Endodermal cell (in vitro differentiated cells): ENCODE results near the gene STON2. TPM values are rescaled to one million over a fixed set of nuclear protein-coding genes. Genes with fewer than 3 reads are reported as not detected.

ENCODE experiments used
- DNase-seq: peaks from one replicate; pipeline ENCODE4 v3.0.0-alpha.2; 2017
- H3K27ac ChIP-seq: 2 replicates; pipeline ENCODE4 v1.5.1; 2013; ENCODE audit warnings: mild to moderate bottlenecking, low read depth, low read length, moderate library complexity
- H3K27me3 ChIP-seq: 2 replicates; pipeline ENCODE4 v1.6.1; 2013; ENCODE audit warnings: mild to moderate bottlenecking, low read length, moderate library complexity; ENCODE audit not compliant: insufficient read depth, control insufficient read depth, poor library complexity, severe bottlenecking
- H3K36me3 ChIP-seq: 2 replicates; pipeline ENCODE4 v1.7.0; 2013; ENCODE audit warnings: mild to moderate bottlenecking, low read length, moderate library complexity; ENCODE audit not compliant: control insufficient read depth, insufficient read depth
- H3K4me1 ChIP-seq: one replicate; pipeline ENCODE4 v1.7.0; 2013; ENCODE audit warnings: low read length; ENCODE audit not compliant: control insufficient read depth, insufficient read depth
- H3K4me3 ChIP-seq: 2 replicates; pipeline ENCODE4 v1.5.1; 2013; ENCODE audit warnings: mild to moderate bottlenecking, low read length, moderate library complexity
- H3K9ac ChIP-seq: 2 replicates; pipeline ENCODE4 v1.6.1; 2013; ENCODE audit warnings: mild to moderate bottlenecking, low read length, moderate library complexity; ENCODE audit not compliant: poor library complexity, severe bottlenecking; ENCODE audit errors: extremely low read depth
- H3K9me3 ChIP-seq: 2 replicates; pipeline ENCODE4 v1.6.1; 2013; ENCODE audit warnings: mild to moderate bottlenecking, low read length, moderate library complexity; ENCODE audit not compliant: control insufficient read depth
- H3K27ac Mint-ChIP-seq: 2 replicates; pipeline ENCODE4 v1.8.0; 2020; ENCODE audit warnings: mixed read lengths
- H3K27me3 Mint-ChIP-seq: 2 replicates; pipeline ENCODE4 v1.8.0; 2021; ENCODE audit warnings: mild to moderate bottlenecking, mixed read lengths; ENCODE audit not compliant: insufficient read depth
- H3K36me3 Mint-ChIP-seq: 2 replicates; pipeline ENCODE4 v1.8.0; 2020; ENCODE audit warnings: low read depth, mixed read lengths
- H3K4me1 Mint-ChIP-seq: 2 replicates; pipeline ENCODE4 v1.8.0; 2020; ENCODE audit warnings: mixed read lengths
- H3K4me3 Mint-ChIP-seq: 2 replicates; pipeline ENCODE4 v1.8.0; 2020; ENCODE audit warnings: mild to moderate bottlenecking, moderate library complexity, mixed read lengths
- H3K9me3 Mint-ChIP-seq: 2 replicates; pipeline ENCODE4 v1.8.0; 2020; ENCODE audit warnings: mild to moderate bottlenecking, mixed read lengths
- WGBS, 2 experiments: methylation state at CpG; one replicate each; pipeline versions ENCODE4 v1.1.5 to v1.1.7; 2013; ENCODE audit warnings: missing lambda C conversion rate in 2 of 2, mixed read lengths in 1 of 2; ENCODE audit not compliant: insufficient coverage in 1 of 2, insufficient read length in 1 of 2; 5-methylcytosine and 5-hydroxymethylcytosine counted together
- total RNA-seq, 2 donors: library from RNA; stranded (reverse); fragmentation: NEBNext Ultra II Directional in 1 of 2; extraction: Animal tissue kit (Norgen Biotek cat#: 25700) in 1 of 2; gene quantifications; 2 replicates in 1 of 2; 3 replicates in 1 of 2; pipeline ENCODE4 v1.2.1, GENCODE V29; 2021
- TF ChIP-seq, protein P1 (sequence below): fragments of 200-600 bp; sonication (generic); conservative IDR thresholded peaks from 2 replicates; pipeline ENCODE4 v1.5.0; 2021; ENCODE audit warnings: antibody characterized with exemption, mild to moderate bottlenecking

STON2 gene
- total RNA-seq, 2 donors from 2014 or later, result 37.2 to 43.9 TPM

DNA sequence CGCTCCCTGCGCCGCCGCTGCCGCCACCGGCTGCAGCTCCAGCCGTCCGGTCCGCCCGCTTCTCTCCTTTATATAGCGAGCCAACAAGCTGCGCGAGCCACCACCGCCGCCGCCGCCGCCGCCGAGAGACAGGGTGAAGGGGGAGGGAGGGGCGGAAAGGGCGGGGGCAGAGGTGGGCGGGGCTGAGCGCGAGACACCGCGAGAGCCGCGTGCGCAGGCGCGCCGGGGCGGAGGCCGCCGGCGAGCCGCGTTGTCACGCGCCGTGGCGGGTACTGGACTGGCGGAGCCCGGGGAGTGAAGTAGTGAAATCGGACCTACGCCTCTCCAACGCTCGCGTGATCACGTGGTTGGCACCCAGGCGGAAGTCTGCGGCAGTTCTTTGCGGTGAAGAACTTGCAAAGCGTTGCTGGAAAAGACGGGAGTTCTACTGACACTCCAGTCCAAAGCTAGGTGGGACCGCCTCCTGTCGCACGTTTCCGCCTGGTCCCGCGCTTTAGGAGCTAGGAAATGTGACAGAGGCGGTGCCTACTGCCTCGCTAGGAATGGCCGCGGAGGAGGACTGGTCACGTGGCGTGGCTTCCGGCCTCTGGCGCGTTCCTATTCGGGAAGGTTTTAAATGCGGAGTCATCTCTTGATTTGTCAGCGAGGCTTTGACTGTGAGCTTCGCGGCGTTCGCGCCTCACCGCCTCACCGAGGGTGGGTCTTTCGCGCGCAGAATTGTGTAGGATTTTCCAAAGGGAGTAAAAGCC is 179.1 kb downstream of the STON2 start, which contains the start of gene GTF2A1:
TSS of gene GTF2A1 (minus strand) at position 130 of the 749 bp plus-strand sequence. CDS start 441 bp downstream, outside the sequence.
- Histone ChIP-seq H3K9me3 (no peaks in the 10 kb centered on the region), H3K4me1 (peaks cover 4% of the 10 kb centered on the region), H3K27ac (peak within 1 kb of the TSS; percentile 99), H3K4me3 (peak within 1 kb of the TSS; percentile 99), H3K27me3 (no peaks in the 10 kb centered on the region), H3K9ac (peak within 1 kb of the TSS; percentile 98), H3K36me3 (peaks cover 15% of the 10 kb centered on the region)
- Mint-ChIP-seq H3K27me3 (no peaks in the 10 kb centered on the region), H3K27ac (peak within 1 kb of the TSS; percentile 100), H3K9me3 (no peaks in the 10 kb centered on the region), H3K4me1 (peaks cover 15% of the 10 kb centered on the region), H3K36me3 (peaks cover 8% of the 10 kb centered on the region), H3K4me3 (peak within 1 kb of the TSS; percentile 94)
- WGBS, 2 experiments, result 0 to 1% methylated on average over 39 to 78 of the region's 84 CpGs
- DNase-seq, result peak; percentile 98
- TF ChIP-seq, protein P1, sequence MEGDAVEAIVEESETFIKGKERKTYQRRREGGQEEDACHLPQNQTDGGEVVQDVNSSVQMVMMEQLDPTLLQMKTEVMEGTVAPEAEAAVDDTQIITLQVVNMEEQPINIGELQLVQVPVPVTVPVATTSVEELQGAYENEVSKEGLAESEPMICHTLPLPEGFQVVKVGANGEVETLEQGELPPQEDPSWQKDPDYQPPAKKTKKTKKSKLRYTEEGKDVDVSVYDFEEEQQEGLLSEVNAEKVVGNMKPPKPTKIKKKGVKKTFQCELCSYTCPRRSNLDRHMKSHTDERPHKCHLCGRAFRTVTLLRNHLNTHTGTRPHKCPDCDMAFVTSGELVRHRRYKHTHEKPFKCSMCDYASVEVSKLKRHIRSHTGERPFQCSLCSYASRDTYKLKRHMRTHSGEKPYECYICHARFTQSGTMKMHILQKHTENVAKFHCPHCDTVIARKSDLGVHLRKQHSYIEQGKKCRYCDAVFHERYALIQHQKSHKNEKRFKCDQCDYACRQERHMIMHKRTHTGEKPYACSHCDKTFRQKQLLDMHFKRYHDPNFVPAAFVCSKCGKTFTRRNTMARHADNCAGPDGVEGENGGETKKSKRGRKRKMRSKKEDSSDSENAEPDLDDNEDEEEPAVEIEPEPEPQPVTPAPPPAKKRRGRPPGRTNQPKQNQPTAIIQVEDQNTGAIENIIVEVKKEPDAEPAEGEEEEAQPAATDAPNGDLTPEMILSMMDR, result no peak

DNA sequence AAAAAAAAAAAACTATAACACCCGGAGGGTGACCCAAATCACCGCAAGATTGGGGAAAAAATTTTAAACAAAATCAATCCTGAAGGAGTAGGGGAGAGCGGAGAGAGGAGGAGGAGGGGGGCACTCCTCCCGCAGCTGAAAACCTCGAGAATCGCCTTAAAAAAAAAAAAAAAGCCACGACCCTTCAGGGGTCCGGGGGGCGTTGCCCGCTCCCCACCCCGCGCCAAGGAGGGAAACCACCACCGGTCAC is 179.6 kb downstream of the STON2 start:
- Mint-ChIP-seq H3K4me1 (peaks cover 15% of the 10 kb centered on the region), H3K36me3 (peaks cover 13% of the 10 kb centered on the region), H3K27ac (peak overlapping the region; percentile 99), H3K4me3 (peak overlapping the region; percentile 94), H3K27me3 (no peaks in the 10 kb centered on the region), H3K9me3 (no peaks in the 10 kb centered on the region)
- no peak for DNase-seq
- Histone ChIP-seq H3K36me3 (peaks cover 20% of the 10 kb centered on the region), H3K4me3 (peak overlapping the region; percentile 86), H3K27ac (peak overlapping the region; percentile 88), H3K4me1 (peaks cover 4% of the 10 kb centered on the region), H3K9me3 (no peaks in the 10 kb centered on the region), H3K9ac (peak overlapping the region; percentile 98), H3K27me3 (no peaks in the 10 kb centered on the region)
- TF ChIP-seq, protein P1, result no peak
- WGBS, 2 experiments, result 0% methylated on average over 3 to 13 of the region's 13 CpGs

DNA sequence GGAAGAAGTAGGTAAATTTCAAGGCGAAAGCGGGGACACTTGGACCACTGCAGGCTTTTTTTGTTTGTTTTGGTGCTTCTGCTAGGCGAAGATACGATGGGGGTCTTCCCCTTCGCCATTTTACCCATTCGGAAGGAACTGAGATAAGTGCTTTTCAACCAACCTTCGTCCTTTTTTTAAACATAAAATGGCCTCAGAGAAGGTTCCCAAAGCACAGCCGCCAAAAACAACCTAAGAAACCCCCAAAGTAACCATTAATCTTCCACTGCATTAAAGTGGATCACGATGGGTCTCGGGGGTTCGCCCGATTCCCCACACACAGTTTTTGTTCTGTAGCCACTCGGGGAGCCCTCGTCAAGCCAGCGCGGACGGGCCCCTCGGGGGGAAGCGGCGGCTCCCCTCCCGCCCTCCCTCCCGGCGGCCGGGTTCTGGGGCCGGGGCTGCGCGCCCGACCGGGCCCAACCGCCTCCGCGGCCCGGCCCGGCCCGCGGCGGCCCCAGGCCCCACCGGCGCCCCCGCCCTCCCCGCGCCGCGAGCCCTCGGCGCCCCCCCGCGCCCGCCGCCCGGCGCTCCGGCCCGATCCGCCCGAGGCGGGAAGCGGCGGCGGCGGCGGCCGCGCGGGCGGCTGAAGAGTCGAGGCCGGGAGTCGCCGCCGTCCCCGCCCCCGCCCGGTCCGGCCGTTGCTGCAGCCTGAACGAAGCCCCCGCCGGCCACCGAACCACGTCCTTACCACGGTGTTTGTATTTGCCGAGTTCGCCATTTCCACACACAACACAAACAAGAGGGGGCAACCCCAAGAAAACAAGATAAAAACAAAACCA is 180.2 kb downstream of the STON2 start:
- H3K27ac Mint-ChIP-seq, result peak overlapping the region; percentile 100
- peaks cover 15% of the 10 kb centered on the region for H3K4me1 Mint-ChIP-seq
- H3K36me3 Mint-ChIP-seq, result peaks cover 18% of the 10 kb centered on the region
- H3K4me3 Mint-ChIP-seq, result peak overlapping the region; percentile 94
- no peaks in the 10 kb centered on the region for H3K27me3 Mint-ChIP-seq
- Histone ChIP-seq H3K9me3 (no peaks in the 10 kb centered on the region), H3K9ac (peak overlapping the region; percentile 98), H3K27me3 (no peaks in the 10 kb centered on the region), H3K27ac (peak overlapping the region; percentile 88), H3K4me3 (peak overlapping the region; percentile 99), H3K36me3 (peaks cover 26% of the 10 kb centered on the region), H3K4me1 (peaks cover 4% of the 10 kb centered on the region)
- peak; percentile 57 for DNase-seq
- WGBS, 2 experiments, result 0 to 1% methylated on average over 6 to 81 of the region's 84 CpGs
- TF ChIP-seq, protein P1, result no peak
- no peaks in the 10 kb centered on the region for H3K9me3 Mint-ChIP-seq
